Gastrocnemius medialis (tissue), 4 donors: Measurements from ENCODE around the gene CACUL1. TPM values are rescaled to one million over a fixed set of nuclear protein-coding genes. Genes with fewer than 3 reads are reported as not detected.
"Not testable (repeated sequence)": the region's sequence is repeated elsewhere in the genome, so short reads cannot be mapped to it uniquely, and the experiment has no call there.

Experiments
- ATAC-seq, 2 donors: fragments of 150-250 bp; one replicate each; pipeline ENCODE4 v1.9.1; 2016
- DNase-seq, 2 donors: peaks; one replicate each; pipeline ENCODE4 v3.0.0-alpha.2; 2019
- H3K27ac ChIP-seq, 4 donors: fragments of 200-600 bp; sonication (generic); 1 replicate in 1 of 4; 2 replicates in 3 of 4; pipeline ENCODE4 v1.5.1; 2016 to 2018; ENCODE audit warnings: mild to moderate bottlenecking in 2 of 4, moderate library complexity in 1 of 4
- H3K27me3 ChIP-seq, 3 donors: fragments of 200-600 bp; sonication (generic) in 2 of 3; 1 replicate in 1 of 3; 2 replicates in 2 of 3; pipeline versions ENCODE4 v1.5.1 to v1.6.0; 2016 to 2019; ENCODE audit warnings: mild to moderate bottlenecking in 1 of 3, moderate library complexity in 1 of 3
- H3K36me3 ChIP-seq, 2 donors: fragments of 200-600 bp; sonication (generic) in 1 of 2; one replicate each; pipeline ENCODE4 v1.5.1; 2017 to 2018
- H3K4me1 ChIP-seq, 2 donors: fragments of 200-600 bp; sonication (generic) in 1 of 2; one replicate each; pipeline ENCODE4 v1.5.1; 2016 to 2017; ENCODE audit warnings: mild to moderate bottlenecking in 2 of 2
- H3K4me3 ChIP-seq, 4 donors: fragments of 200-600 bp; sonication (generic) in 3 of 4; 1 replicate in 1 of 4; 2 replicates in 3 of 4; pipeline ENCODE4 v1.5.1; 2016 to 2019; ENCODE audit warnings: mild to moderate bottlenecking in 2 of 4
- H3K9me3 ChIP-seq, 3 donors: fragments of 200-600 bp; sonication (generic) in 2 of 3; 1 replicate in 1 of 3; 2 replicates in 2 of 3; pipeline ENCODE4 v1.5.1; 2016 to 2019
- POLR2A ChIP-seq, 2 donors: fragments of 450-650 bp; IDR thresholded peaks; one replicate each; pipeline ENCODE4 v1.6.1; 2017; ENCODE audit warnings: antibody characterized with exemption in 2 of 2, mild to moderate bottlenecking in 2 of 2, moderate library complexity in 2 of 2
- in situ Hi-C, 4 donors: fragments of 200-750 bp; cut with MboI; loops; one replicate each; pipeline versions ENCODE4 v1.15.0 to v1.8.0; 2017; ENCODE audit warnings: low sequenced_read_pairs in 4 of 4
- intact Hi-C: fragments of 100-400 bp; cut with DNase I; formaldehyde crosslinking; loops from one replicate; pipeline ENCODE4 v1.15.1; 2023; ENCODE audit warnings: low total_unique reads
- total RNA-seq, 4 donors: library from RNA; depleted of rRNA; stranded (reverse); fragments of >200 nt; gene quantifications; one replicate each; pipeline versions ENCODE4 v1.1.0 to v1.2.3, GENCODE V29; 2016
- TF ChIP-seq, protein P1 (sequence below), 5 experiments: fragments of 450-650 bp in 3 of 5; fragments of 200-600 bp in 2 of 5; sonication (generic) in 2 of 5; IDR thresholded peaks in 4 of 5; conservative IDR thresholded peaks in 1 of 5; 1 replicate in 4 of 5; 2 replicates in 1 of 5; pipeline ENCODE4 v1.5.1; 2016 to 2019; ENCODE audit warnings: antibody characterized with exemption in 5 of 5, mild to moderate bottlenecking in 3 of 5, moderate library complexity in 3 of 5

The CACUL1 gene
- total RNA-seq, 4 donors from 2014 or later = 28.5 to 59.5 (median 38.2) TPM

DNA sequence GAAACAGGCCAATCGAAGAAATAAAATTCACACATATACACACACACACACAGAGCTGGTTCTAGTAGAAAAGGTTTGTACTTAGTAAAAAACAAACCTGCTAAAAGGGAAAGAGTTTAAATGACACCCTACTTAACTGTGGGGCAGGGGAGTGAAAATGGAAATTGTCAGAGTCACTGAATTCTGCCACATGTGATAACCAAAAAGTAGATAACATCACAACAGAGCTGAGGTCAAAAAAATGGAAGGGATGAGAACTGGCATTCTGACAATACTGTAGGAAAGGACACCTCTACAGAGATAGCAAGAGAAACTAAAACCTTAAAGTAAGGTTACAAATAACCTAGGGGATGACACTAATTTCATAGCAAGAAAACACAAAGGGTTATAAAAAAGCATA lies 74.6 kb downstream of the CACUL1 start:
- Histone ChIP-seq H3K4me3 (no peak overlapping the region), H3K9me3 (no peaks in the 10 kb centered on the region), H3K36me3 (peaks cover 0 to 37% of the 10 kb centered on the region in 2 donors), H3K4me1 (no peaks in the 10 kb centered on the region), H3K27me3 (no peaks in the 10 kb centered on the region), H3K27ac (no peak overlapping the region)
- TF ChIP-seq POLR2A (IDR thresholded peaks at IDR 0.05) = no peak
- TF ChIP-seq, protein P1, sequence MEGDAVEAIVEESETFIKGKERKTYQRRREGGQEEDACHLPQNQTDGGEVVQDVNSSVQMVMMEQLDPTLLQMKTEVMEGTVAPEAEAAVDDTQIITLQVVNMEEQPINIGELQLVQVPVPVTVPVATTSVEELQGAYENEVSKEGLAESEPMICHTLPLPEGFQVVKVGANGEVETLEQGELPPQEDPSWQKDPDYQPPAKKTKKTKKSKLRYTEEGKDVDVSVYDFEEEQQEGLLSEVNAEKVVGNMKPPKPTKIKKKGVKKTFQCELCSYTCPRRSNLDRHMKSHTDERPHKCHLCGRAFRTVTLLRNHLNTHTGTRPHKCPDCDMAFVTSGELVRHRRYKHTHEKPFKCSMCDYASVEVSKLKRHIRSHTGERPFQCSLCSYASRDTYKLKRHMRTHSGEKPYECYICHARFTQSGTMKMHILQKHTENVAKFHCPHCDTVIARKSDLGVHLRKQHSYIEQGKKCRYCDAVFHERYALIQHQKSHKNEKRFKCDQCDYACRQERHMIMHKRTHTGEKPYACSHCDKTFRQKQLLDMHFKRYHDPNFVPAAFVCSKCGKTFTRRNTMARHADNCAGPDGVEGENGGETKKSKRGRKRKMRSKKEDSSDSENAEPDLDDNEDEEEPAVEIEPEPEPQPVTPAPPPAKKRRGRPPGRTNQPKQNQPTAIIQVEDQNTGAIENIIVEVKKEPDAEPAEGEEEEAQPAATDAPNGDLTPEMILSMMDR (IDR thresholded peaks at IDR 0.05 in 4 of 5, conservative IDR thresholded peaks at IDR 0.05 in 1 of 5) = no peak
- no peak for ATAC-seq
- no peak for DNase-seq
- intact Hi-C loops (no loop called here), in situ Hi-C loops (no loop called here)

DNA sequence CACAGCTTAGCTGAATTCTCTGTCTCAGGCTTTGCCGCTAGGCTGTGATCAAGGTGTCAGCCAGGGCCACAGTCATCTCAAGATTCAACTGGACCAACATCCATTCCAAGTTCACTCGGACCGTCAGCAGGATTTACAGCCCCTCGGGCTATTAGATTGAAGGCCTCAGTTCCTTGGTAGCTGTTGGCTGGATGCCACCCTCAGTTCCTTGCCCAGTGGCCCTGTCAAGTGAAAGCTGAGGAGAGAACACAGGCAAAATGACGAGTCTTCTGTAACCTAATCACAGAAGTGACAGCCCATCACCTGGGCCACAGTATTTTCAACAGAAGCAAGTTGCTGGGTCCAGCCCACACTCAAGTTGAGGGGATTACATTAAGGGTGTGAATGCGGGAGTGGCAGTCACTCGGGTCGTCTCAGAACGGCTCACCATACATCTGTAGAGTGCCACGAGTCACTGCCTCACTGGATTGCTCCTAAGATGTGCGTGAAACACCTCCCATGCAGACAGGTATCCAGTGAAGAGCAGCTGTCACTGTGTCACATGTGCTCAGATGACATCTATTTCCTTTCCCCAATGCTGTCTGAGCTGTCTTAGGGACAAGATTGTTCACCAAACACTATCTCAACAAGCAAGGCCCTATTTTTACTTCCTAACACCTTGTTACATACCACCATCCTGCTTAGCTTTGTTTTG lies 80.4 kb downstream of the CACUL1 start:
- peaks cover 37 to 44% of the 10 kb centered on the region in 2 donors for H3K4me1 ChIP-seq
- no peaks in the 10 kb centered on the region for H3K9me3 ChIP-seq
- in situ Hi-C loops (no loop called here), intact Hi-C loops (loop anchor here (5.0 kb wide), 1 partner anchor 43 kb away; no protein-coding TSS in a partner anchor)
- no peaks in the 10 kb centered on the region for H3K27me3 ChIP-seq
- H3K27ac ChIP-seq = peak overlapping the region; percentile 57 to 75 (median 72)
- peak in 1 of 2 donors; percentile 45 for DNase-seq
- peaks cover 0 to 6% of the 10 kb centered on the region in 2 donors for H3K36me3 ChIP-seq
- peak; percentile 45 to 54 for ATAC-seq
- no peak overlapping the region for H3K4me3 ChIP-seq
- TF ChIP-seq, protein P1 (IDR thresholded peaks at IDR 0.05 in 4 of 5, conservative IDR thresholded peaks at IDR 0.05 in 1 of 5) = no peak
- no peak for TF ChIP-seq POLR2A (IDR thresholded peaks at IDR 0.05)

DNA sequence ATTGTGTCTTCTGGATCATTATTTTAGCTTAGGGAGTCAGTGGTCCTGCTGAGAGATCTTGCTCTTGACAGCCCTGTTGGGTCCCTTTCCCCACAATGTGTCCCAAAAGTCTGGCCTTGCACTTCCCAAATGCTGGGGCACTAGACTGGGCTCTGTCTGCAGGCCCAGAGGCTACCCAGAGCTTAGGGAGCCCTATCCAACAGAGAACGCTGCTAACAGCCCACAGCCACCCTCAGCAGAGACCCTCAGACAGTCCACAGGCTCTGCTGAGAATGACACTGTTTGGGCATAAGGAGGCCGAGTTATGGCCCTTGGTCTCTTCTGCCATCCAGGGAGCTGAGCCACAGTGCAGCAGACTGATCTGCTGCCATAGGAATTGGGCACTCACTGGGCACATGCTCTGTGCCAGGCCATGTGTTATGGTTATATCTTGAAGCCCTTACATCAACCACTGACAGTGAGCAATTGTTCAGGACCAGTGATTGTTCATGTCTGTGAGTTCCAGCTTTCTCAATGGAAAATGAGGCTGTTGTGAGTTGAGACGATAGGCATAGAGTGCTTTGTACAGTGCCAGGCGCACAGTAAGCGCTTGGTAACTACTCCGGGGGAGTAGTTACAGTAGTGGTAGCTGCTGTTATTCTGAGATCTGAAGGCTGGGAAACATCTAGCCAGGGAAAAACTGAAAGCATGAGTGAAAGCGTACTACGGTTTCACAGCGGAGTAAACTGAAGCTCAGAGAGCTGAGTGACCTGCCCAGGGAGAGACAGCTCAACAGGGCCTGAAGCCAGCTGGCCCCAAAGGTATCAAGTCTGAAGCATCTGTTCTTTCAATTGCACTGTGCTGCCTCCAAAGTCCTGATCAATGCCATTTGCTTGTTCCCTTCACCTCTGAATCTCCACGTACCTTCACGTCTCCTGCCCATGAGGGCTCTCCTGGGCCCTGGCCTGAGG lies 81.7 kb downstream of the CACUL1 start:
- Histone ChIP-seq H3K4me1 (peaks cover 37 to 50% of the 10 kb centered on the region in 2 donors), H3K9me3 (no peaks in the 10 kb centered on the region), H3K36me3 (peaks cover 0 to 4% of the 10 kb centered on the region in 2 donors), H3K27me3 (no peaks in the 10 kb centered on the region), H3K27ac (peak overlapping the region; percentile 57 to 75 (median 72)), H3K4me3 (peak overlapping the region in 1 of 4 donors; percentile 16)
- in situ Hi-C loops (no loop called here), intact Hi-C loops (loop anchor here (5.0 kb wide), 1 partner anchor 44 kb away; no protein-coding TSS in a partner anchor)
- no peak for TF ChIP-seq POLR2A (IDR thresholded peaks at IDR 0.05)
- TF ChIP-seq, protein P1 (IDR thresholded peaks at IDR 0.05 in 4 of 5, conservative IDR thresholded peaks at IDR 0.05 in 1 of 5) = no peak
- peak in 1 of 2 donors; percentile 31 for DNase-seq
- peak; percentile 22 to 68 for ATAC-seq

DNA sequence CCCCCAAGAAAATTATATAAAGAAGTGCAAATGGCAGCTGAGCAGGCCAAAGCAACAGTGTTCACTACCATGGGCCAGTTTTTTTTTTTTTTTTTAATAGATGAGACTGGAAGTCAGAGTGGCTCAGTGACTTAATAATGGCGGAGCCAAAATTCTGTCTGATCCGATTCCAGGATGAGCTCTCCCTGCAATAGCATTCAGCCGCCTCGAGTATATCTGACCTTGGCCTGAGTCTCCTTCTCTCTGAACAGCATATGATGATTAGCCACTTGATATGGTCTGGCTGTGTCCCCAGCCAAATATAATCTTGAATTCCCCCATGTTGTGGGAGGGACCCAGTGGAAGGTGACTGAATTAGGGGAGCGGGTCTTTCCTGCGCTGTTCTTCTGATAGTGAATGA lies 82.6 kb downstream of the CACUL1 start:
- H3K27me3 ChIP-seq = no peaks in the 10 kb centered on the region
- intact Hi-C loops (loop anchor here (5.0 kb wide), 1 partner anchor 45 kb away; no protein-coding TSS in a partner anchor), in situ Hi-C loops (no loop called here)
- DNase-seq (no peak), ATAC-seq (peak in 1 of 2 donors; percentile 35)
- TF ChIP-seq POLR2A (IDR thresholded peaks at IDR 0.05) = no peak
- TF ChIP-seq, protein P1 (IDR thresholded peaks at IDR 0.05 in 4 of 5, conservative IDR thresholded peaks at IDR 0.05 in 1 of 5) = no peak
- peaks cover 37 to 50% of the 10 kb centered on the region in 2 donors for H3K4me1 ChIP-seq
- H3K9me3 ChIP-seq = no peaks in the 10 kb centered on the region
- H3K36me3 ChIP-seq = no peaks in the 10 kb centered on the region
- no peak overlapping the region for H3K4me3 ChIP-seq
- peak overlapping the region in 3 of 4 donors; percentile 57 to 75 (median 72) for H3K27ac ChIP-seq

DNA sequence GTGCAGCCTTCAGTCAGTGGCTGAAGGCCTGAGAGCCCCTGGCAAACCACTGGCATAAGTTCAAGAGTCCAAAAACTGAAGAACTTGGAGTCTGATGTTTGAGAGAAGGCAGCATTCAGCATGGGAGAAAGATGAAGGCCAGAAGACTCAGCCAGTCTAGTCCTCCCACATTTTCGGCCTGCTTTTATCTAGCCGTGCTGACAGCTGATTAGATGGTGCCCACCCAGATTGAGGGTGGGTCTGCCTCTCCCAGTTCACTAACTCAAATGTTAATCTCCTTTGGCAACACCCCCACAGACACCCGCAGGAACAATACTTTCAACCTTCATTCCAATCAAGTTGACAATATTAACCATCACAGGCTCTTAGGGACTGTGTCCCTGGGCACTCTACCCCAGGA lies 83.5 kb downstream of the CACUL1 start:
- ATAC-seq, H3K4me3 ChIP-seq, in situ Hi-C loops, H3K9me3 ChIP-seq, H3K27ac ChIP-seq, DNase-seq, H3K27me3 ChIP-seq, H3K36me3 ChIP-seq: not testable (repeated sequence)
- intact Hi-C loops = loop anchor here (5.0 kb wide), 1 partner anchor 46 kb away; no protein-coding TSS in a partner anchor
- peaks cover 37 to 50% of the 10 kb centered on the region in 2 donors for H3K4me1 ChIP-seq
